Activated CD4-positive, alpha-beta T cell treated with anti-CD3 and anti-CD28 coated beads, Interleukin-2, amount 10 ng/mL, durations not matched to agents 24 days and 14 days (primary cell): ENCODE results near the gene ACSM6. TPM values are rescaled to one million over a fixed set of nuclear protein-coding genes. Genes with fewer than 3 reads are reported as not detected.

Source experiments
- DNase-seq: peaks from one replicate; pipeline ENCODE4 v3.0.0; 2022
- H3K27ac Mint-ChIP-seq: one replicate; pipeline ENCODE4 v1.8.0; 2022; ENCODE audit warnings: mild to moderate bottlenecking, mixed read lengths
- H3K27me3 Mint-ChIP-seq: one replicate; pipeline ENCODE4 v1.8.0; 2022; ENCODE audit warnings: mixed read lengths
- H3K36me3 Mint-ChIP-seq: one replicate; pipeline ENCODE4 v1.8.0; 2022; ENCODE audit warnings: low read depth, mild to moderate bottlenecking, mixed read lengths
- H3K4me1 Mint-ChIP-seq: one replicate; pipeline ENCODE4 v1.8.0; 2021; ENCODE audit warnings: mixed read lengths
- H3K4me3 Mint-ChIP-seq: one replicate; pipeline ENCODE4 v1.8.0; 2022; ENCODE audit warnings: mild to moderate bottlenecking, moderate library complexity, mixed read lengths
- H3K9me3 Mint-ChIP-seq: one replicate; pipeline ENCODE4 v1.8.0; 2021; ENCODE audit warnings: mixed read lengths
- intact Hi-C: fragments of 100-400 bp; cut with micrococcal nuclease; formaldehyde crosslinking; loops from one replicate; pipeline ENCODE4 v1.15.1; 2023
- total RNA-seq: library from RNA; stranded (reverse); gene quantifications from 2 replicates; pipeline ENCODE4 v1.2.3, GENCODE V29; 2022

Gene ACSM6, protein sequence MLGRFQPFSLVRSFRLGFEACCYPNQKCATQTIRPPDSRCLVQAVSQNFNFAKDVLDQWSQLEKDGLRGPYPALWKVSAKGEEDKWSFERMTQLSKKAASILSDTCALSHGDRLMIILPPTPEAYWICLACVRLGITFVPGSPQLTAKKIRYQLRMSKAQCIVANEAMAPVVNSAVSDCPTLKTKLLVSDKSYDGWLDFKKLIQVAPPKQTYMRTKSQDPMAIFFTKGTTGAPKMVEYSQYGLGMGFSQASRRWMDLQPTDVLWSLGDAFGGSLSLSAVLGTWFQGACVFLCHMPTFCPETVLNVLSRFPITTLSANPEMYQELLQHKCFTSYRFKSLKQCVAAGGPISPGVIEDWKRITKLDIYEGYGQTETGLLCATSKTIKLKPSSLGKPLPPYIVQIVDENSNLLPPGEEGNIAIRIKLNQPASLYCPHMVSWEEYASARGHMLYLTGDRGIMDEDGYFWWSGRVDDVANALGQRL
- total RNA-seq: not detected in 2 replicates

DNA sequence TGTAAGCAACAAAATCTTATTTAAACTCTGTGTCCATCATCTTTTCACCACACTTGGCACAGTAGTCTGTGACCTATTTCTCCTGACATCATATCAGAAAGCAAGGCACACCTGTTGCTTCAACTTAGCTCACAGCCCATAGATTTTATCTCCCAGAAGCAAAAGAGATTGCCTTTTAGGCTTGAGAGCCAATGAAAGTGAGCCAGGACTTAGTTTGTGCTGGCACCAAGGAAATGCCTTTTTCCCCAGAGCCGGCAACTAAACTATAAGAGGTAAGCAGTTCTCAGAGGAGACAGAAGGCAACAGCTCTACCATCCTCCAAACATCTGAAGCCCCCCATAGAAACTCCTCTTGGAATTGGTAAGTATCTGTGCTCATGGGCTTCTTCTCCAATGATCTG lies at the start of gene ACSM6:
ACSM6 (plus strand) TSS at position 295 of the 400 bp plus-strand sequence. CDS start 248 bp downstream, outside the sequence.
- Mint-ChIP-seq H3K27me3 (peaks cover 7% of the 10 kb centered on the region), H3K36me3 (no peaks in the 10 kb centered on the region), H3K9me3 (no peaks in the 10 kb centered on the region), H3K4me1 (no peaks in the 10 kb centered on the region), H3K27ac (no peak within 1 kb of the TSS), H3K4me3 (no peak within 1 kb of the TSS)
- DNase-seq: no peak
- intact Hi-C loops: no loop called here

DNA sequence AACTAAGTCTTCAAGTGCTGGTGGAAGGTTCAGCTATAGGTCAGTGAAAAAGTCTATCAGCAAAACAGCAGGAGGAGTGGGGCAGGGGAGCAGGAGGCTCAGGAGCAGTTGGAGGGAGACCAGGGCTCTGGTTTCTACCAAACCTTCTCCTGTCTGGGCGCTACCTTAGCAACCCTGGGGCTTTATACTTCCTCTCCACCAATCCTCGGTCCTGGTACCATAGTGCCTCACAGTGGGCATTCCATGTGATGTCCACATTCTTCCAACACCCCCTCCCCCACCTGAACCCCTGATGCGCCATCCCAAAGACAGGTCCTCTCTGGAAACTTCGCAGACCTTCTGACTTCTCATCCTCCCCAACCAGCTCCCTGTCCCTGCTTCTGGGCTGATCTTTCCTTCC lies 25.3 kb upstream of the ACSM6 start:
- peaks cover 8% of the 10 kb centered on the region for H3K9me3 Mint-ChIP-seq
- H3K4me3 Mint-ChIP-seq: no peak overlapping the region
- H3K27me3 Mint-ChIP-seq: no peaks in the 10 kb centered on the region
- no peak for DNase-seq
- H3K27ac Mint-ChIP-seq: no peak overlapping the region
- intact Hi-C loops: no loop called here
- H3K4me1 Mint-ChIP-seq: no peaks in the 10 kb centered on the region
- H3K36me3 Mint-ChIP-seq: no peaks in the 10 kb centered on the region

DNA sequence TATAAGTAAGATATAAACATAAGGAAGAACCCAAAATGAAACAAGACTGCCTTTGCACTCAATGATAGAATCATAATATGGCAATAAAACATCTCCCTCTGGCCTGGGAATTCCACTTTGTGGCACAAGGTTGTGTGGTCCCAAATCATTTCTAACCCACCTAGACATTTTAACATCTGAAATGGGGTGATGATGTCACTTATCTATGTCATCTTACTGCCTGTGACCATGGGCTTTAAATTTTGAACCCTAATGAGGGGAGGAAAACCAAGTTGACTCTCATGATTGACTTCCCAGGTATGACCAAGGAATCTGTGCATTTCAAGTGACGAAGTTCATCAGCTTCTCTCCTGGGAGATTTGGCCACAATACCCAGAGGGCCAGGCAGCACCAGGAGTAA lies 24.5 kb upstream of the ACSM6 start:
- H3K27ac Mint-ChIP-seq: no peak overlapping the region
- no peaks in the 10 kb centered on the region for H3K36me3 Mint-ChIP-seq
- H3K27me3 Mint-ChIP-seq: no peaks in the 10 kb centered on the region
- no peaks in the 10 kb centered on the region for H3K9me3 Mint-ChIP-seq
- no peak overlapping the region for H3K4me3 Mint-ChIP-seq
- DNase-seq: no peak
- H3K4me1 Mint-ChIP-seq: no peaks in the 10 kb centered on the region
- intact Hi-C loops: no loop called here

DNA sequence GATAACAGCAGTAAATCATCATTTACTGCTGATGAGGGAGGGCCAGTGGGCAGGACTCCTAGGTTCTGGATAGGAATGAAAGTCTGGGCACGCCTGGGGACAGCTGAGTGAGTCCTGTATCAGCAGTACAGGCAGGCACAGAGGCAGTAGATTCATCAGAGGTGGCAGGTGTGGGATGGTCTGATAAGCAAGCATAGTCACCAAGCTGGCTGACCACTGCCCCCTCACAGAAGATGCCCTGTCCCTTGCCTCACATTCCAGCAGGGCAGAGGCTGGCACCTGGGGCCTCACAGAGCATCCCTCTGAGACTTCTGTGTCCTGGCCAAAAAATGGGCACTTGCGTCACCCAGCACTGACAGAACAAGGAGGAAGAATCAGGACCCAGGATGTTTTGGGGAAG lies 23.2 kb upstream of the ACSM6 start:
- H3K27ac Mint-ChIP-seq: no peak overlapping the region
- no peak overlapping the region for H3K4me3 Mint-ChIP-seq
- H3K9me3 Mint-ChIP-seq: no peaks in the 10 kb centered on the region
- no peak for DNase-seq
- no peaks in the 10 kb centered on the region for H3K36me3 Mint-ChIP-seq
- H3K4me1 Mint-ChIP-seq: no peaks in the 10 kb centered on the region
- no peaks in the 10 kb centered on the region for H3K27me3 Mint-ChIP-seq
- intact Hi-C loops: no loop called here

DNA sequence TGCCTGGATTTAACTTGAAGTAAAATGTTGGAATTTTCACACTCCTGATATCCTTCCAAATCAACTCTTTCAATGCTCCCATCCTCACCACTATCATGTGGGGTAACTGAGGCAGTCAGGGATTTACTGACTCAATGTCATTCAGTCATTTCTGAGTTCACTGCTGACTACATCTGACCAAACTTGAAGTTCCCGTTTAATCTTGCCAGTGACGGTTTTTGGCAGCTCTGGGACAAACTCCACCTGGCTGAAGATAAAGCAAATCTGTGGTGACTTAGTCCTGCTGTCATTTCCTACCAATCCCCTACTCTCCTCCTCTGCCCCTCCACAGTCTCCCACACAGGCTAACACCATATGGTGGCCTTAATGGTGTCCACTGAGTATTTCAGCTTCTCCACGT lies 22.7 kb upstream of the ACSM6 start:
- Mint-ChIP-seq H3K27ac (no peak overlapping the region), H3K4me3 (no peak overlapping the region), H3K27me3 (no peaks in the 10 kb centered on the region), H3K9me3 (no peaks in the 10 kb centered on the region), H3K36me3 (no peaks in the 10 kb centered on the region), H3K4me1 (no peaks in the 10 kb centered on the region)
- no peak for DNase-seq
- intact Hi-C loops: no loop called here

DNA sequence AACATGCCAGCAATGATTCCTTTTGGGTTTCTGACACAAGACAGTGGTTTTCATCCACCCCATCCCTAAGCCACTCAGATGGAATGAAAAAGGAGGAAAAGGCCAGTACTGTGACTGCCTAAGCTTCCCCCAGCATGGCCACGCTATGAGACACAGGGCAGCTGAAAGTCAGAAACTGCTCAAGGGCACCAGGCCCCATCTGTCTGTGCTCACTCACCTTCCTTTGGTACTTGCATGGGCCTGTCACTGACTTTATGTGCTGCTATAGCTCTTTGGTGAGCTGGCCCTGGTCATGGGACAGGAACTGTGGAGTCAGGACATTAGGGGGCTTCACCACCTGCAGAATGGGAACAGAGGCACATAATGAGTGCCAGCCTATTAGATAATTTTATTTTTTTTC lies 21.2 kb upstream of the ACSM6 start:
- H3K27ac Mint-ChIP-seq: no peak overlapping the region
- no peak overlapping the region for H3K4me3 Mint-ChIP-seq
- H3K9me3 Mint-ChIP-seq: no peaks in the 10 kb centered on the region
- intact Hi-C loops: no loop called here
- no peaks in the 10 kb centered on the region for H3K36me3 Mint-ChIP-seq
- H3K27me3 Mint-ChIP-seq: peaks cover 4% of the 10 kb centered on the region
- no peak for DNase-seq
- H3K4me1 Mint-ChIP-seq: no peaks in the 10 kb centered on the region

DNA sequence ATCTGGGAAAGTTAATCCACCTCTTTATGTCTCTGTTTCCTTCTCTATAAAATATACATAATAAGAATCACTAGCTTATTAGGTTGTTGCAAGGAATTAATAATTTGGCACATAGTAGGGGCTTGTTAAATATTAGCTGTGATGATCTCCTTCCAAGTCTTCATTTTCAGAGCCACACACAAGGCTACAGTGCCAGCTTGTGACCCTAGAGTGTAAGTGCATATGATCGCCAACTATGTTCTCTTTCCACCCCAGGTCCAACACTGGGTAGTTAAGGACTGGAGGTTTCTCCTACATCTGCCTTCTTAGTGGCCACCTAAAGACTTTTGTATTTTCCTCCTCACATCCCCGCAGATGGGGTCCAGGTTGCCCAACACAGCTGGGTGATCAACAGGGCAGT lies 17.9 kb upstream of the ACSM6 start:
- H3K27me3 Mint-ChIP-seq: peaks cover 18% of the 10 kb centered on the region
- no peaks in the 10 kb centered on the region for H3K9me3 Mint-ChIP-seq
- no peaks in the 10 kb centered on the region for H3K36me3 Mint-ChIP-seq
- no peak overlapping the region for H3K27ac Mint-ChIP-seq
- intact Hi-C loops: no loop called here
- no peak overlapping the region for H3K4me3 Mint-ChIP-seq
- DNase-seq: no peak
- H3K4me1 Mint-ChIP-seq: no peaks in the 10 kb centered on the region

DNA sequence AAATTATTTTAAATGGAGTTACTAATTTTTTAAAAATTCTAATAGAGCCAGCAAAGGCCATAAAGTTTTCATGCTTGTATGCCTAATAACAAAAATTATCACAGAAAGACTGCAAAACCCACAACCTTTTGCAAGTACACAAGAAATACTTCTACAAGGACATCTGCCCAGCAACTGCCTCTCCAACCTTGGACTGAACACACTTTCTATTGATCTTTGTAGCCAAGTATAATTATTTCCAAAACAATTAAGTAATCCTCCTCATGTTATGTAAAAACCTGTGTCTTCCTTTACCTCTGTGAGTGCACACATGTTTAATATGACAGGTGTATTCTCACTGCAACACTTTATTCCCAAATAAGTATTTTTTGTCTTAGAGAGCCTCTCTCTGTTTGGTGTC lies 16.6 kb upstream of the ACSM6 start:
- H3K9me3 Mint-ChIP-seq: no peaks in the 10 kb centered on the region
- peaks cover 27% of the 10 kb centered on the region for H3K27me3 Mint-ChIP-seq
- DNase-seq: no peak
- no peaks in the 10 kb centered on the region for H3K4me1 Mint-ChIP-seq
- intact Hi-C loops: no loop called here
- H3K36me3 Mint-ChIP-seq: no peaks in the 10 kb centered on the region
- H3K4me3 Mint-ChIP-seq: no peak overlapping the region
- H3K27ac Mint-ChIP-seq: no peak overlapping the region

DNA sequence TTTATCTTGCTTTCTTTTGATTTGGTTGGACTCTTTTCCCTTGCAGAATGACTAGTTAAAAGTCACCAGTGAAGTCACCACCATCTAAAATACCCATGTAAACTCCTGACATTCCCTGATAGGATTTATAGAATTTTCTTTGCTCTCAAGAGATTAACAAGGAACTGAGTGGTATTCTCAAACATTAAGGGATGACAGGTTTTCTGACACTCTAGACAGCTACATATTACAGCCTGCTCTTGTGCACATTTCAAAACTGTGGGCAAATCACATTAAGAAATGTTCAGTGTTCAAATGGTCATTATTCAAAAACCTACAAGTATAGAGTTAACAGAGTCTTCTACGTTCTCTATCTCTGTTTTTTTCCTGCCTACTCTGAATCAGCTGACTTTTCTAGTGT lies 15.8 kb upstream of the ACSM6 start:
- Mint-ChIP-seq H3K4me1 (peaks cover 2% of the 10 kb centered on the region), H3K27me3 (peaks cover 32% of the 10 kb centered on the region), H3K36me3 (no peaks in the 10 kb centered on the region), H3K4me3 (no peak overlapping the region), H3K9me3 (no peaks in the 10 kb centered on the region), H3K27ac (no peak overlapping the region)
- DNase-seq: no peak
- intact Hi-C loops: no loop called here

DNA sequence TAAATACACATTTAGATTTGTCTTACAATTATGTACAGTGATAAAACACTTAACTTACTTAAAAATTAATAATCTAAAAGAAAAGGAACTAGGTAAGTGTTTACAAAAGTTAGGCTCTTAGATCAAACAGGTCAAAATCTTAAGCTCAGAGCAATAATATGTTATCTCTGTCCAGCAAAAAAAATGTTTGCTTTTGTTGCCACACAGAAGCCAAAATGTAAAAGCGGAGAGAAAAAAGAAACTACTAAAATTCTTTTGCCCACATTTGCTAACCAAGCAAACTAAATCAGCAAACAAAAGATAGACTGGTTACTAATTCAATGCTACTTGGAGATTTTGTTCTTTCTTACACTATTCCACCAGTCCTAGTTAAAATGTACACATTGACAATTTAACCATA lies 15.2 kb upstream of the ACSM6 start:
- Mint-ChIP-seq H3K4me1 (peaks cover 2% of the 10 kb centered on the region), H3K27me3 (peaks cover 32% of the 10 kb centered on the region), H3K4me3 (no peak overlapping the region), H3K36me3 (no peaks in the 10 kb centered on the region), H3K27ac (no peak overlapping the region), H3K9me3 (no peaks in the 10 kb centered on the region)
- no peak for DNase-seq
- intact Hi-C loops: no loop called here

DNA sequence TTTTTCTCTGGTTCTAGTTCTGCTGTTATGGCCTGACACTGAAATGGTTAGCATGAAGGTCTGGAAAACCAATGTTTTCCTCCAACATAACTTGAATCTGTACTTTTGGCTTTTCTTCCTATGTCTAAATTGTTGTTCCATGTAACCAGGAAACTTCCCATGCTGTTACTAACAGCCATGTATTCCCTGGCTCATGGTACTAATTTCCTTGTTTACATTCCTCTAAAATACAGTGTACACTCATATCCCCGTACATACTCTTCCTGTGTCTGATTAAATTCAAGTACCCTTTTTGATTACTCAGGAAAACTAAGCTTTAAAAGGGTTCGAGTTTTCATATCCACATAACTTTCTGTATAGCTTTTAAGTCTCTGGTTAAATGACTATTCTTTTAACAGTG lies 12.3 kb upstream of the ACSM6 start:
- Mint-ChIP-seq H3K36me3 (no peaks in the 10 kb centered on the region), H3K9me3 (no peaks in the 10 kb centered on the region), H3K27me3 (peaks cover 50% of the 10 kb centered on the region), H3K4me1 (peaks cover 9% of the 10 kb centered on the region), H3K4me3 (no peak overlapping the region), H3K27ac (no peak overlapping the region)
- DNase-seq: no peak
- intact Hi-C loops: loop anchor here (10.0 kb wide), 1 partner anchor 47 kb away; no protein-coding TSS in a partner anchor

DNA sequence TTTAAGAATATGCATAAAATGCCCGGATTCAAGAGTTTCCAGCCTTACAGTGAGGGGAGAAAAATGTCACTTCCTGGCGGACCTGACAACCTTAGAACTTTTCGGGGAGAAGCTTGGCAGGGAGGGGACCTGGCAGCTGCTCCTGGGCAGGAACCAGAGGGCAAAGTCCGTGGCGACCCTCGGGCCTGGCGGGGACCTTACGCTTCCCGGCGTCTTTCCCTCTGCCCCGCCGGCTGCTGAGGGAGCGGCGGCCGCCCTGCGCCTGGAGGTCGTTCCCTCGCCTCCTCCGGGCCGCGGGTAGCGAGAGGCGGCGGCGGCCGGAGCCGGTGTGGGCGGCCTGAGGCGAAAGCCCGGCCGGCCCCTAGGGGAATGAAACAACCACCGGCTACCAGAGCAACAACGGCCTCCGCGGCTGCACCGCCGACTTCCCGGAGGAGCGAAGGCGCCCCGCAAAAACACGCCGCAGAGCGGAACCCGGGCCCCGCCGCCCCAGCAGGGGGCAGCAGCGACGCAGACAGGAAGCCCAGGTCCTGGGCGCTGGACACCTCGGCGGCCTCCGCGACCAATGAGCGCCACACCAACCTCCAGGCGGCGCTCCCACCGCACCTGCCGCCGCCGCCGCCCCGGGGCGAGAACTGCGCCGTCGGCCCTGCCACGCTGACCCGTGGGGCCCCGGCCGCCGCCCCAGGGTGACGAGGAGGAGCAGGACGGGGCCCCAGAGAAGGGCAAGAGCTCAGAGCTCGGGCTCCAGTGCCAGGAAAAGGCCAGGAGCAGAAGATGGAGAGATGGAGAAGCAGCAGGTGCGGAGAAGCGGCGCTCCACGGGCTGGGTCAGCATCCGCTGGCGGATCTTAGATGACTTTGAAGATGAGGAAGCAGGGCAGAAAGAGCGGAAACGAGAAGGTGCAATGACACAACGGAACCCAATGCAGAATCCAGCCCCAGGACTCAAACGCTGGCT lies 10.5 kb upstream of the ACSM6 start:
- H3K27me3 Mint-ChIP-seq: peaks cover 50% of the 10 kb centered on the region
- peak overlapping the region; percentile 85 for H3K4me3 Mint-ChIP-seq
- H3K27ac Mint-ChIP-seq: peak overlapping the region; percentile 34
- H3K36me3 Mint-ChIP-seq: no peaks in the 10 kb centered on the region
- no peaks in the 10 kb centered on the region for H3K9me3 Mint-ChIP-seq
- H3K4me1 Mint-ChIP-seq: peaks cover 9% of the 10 kb centered on the region
- intact Hi-C loops: loop anchor here (1.0 to 10.0 kb wide), 3 partner anchors 49 to 180 kb away; no protein-coding TSS in a partner anchor
- peak; percentile 95 for DNase-seq

DNA sequence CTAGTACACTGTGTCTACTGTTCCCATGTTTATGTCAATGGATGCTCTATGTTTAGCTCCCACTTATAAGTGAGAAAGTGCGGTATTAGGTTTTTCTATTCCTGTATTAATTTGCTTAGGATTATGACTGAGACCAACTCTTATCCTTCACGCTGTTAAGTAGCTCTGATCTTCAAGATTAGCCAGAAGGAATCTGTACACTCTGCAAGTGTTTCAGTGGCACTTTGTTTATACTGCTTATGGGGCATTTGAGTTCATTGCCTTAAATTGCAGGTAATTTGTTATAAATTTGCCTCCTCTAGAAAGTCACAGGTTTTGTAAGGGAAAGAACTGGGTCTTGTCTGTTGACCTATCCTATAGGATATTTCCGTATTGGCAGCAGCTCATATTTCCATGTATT lies 6.4 kb upstream of the ACSM6 start:
- intact Hi-C loops: loop anchor here (10.0 kb wide), 1 partner anchor 53 kb away; no protein-coding TSS in a partner anchor
- H3K27me3 Mint-ChIP-seq: peaks cover 37% of the 10 kb centered on the region
- peaks cover 9% of the 10 kb centered on the region for H3K4me1 Mint-ChIP-seq
- H3K36me3 Mint-ChIP-seq: no peaks in the 10 kb centered on the region
- H3K9me3 Mint-ChIP-seq: no peaks in the 10 kb centered on the region
- no peak for DNase-seq
- H3K27ac Mint-ChIP-seq: no peak overlapping the region
- H3K4me3 Mint-ChIP-seq: no peak overlapping the region

DNA sequence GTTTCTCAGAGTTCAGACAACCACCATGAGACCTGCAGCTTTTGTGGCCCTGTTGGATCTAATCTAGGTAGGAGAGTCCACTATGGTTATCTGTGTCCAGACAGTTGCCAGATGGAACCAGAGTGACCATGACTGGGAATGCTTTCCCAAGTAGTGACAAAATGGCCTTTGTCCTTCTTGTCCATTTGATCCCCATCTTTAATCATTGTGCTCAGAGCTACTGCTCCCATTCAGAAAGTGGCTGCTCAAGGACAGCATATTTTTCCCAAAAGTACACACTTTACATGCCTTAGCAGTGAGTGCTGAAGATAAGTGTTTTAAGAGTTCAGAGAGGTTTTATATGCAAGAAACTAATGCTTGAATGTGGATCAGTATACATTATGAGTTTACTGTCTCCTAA lies 5.4 kb upstream of the ACSM6 start:
- peaks cover 7% of the 10 kb centered on the region for H3K4me1 Mint-ChIP-seq
- intact Hi-C loops: loop anchor here (10.0 kb wide), 1 partner anchor 54 kb away; no protein-coding TSS in a partner anchor
- no peak overlapping the region for H3K27ac Mint-ChIP-seq
- peaks cover 34% of the 10 kb centered on the region for H3K27me3 Mint-ChIP-seq
- H3K9me3 Mint-ChIP-seq: no peaks in the 10 kb centered on the region
- no peaks in the 10 kb centered on the region for H3K36me3 Mint-ChIP-seq
- DNase-seq: no peak
- H3K4me3 Mint-ChIP-seq: no peak overlapping the region
